Measurements from ENCODE around the gene GAB2.
"Not testable (repeated sequence)": the region's sequence is repeated elsewhere in the genome, so short reads cannot be mapped to it uniquely, and the experiment has no call there.

Gene GAB2

DNA sequence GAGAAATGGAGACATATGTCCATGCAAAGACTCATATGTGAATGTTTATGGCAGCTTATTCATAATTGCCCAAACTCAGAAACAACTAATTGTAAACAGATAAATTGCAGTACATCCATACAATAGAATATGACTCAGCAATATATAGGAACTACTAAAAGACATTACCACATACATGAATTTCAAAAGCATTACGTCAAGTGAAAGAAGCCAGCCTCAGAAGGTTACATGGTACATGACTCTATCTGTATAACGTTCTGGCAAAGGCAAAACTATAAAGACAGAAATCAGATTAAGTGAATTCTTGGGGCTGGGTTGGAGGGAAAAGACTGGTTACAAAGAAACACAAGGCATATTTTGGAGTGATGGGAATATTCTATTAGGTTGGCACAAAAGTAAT lies 236.4 kb downstream of the GAB2 start:
- DNase-seq (ENCODE audit: low read depth) = no peak

GRCh38 chr11:78180751-78181150 lies 236.9 kb downstream of the GAB2 start:
- no peak for DNase-seq (ENCODE audit: low read depth)

DNA sequence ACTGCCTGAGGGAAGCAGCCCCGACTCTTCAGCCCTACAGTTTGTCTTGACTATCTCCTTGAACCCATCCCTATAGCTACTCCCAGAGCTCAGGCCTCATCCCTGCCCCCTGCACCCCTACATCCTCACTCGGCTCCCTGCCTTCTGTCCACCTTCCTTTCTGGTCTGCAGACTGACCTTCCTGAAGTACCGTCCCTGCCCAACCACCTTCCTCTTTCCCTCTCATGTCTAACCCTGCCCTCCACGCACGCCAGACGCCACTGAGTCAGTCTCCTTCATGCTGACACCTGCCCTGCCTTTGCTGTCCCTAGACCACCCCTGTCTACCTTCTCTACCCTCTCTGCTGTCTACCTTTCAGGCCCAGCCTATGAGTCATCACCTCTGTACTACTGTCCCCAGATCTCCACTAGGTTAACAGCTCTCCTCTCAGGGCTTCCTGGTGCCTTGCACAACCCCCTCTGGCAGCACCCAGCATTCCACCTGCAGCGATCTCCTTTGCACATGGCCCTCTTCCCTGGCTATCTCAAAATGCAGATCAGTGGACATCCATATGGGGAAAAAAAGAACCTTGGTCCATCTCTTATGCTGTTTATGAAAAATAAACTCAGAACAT lies 238.1 kb downstream of the GAB2 start:
- DNase-seq (ENCODE audit: low read depth) = no peak

DNA sequence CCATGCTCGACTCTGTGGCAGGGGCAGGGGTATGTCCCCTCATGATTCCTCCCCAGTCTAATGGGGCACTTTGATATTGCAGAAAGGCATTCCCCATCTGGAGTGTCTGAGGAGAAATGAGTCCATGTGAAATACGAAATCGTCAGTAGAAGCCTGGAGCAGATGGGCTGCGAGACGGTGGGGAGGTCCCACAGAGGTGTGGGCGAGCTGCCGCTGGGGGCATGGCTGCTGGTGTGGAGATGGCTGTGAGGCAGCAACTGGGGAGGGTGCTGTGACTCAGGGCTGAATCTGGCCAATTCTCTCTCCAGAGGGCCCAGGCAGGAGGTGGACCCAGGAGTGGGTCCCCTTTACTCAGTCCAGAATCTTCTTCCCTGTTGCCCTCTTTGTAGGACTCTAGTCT lies 240.4 kb downstream of the GAB2 start:
- DNase-seq (ENCODE audit: low read depth) = no peak

DNA sequence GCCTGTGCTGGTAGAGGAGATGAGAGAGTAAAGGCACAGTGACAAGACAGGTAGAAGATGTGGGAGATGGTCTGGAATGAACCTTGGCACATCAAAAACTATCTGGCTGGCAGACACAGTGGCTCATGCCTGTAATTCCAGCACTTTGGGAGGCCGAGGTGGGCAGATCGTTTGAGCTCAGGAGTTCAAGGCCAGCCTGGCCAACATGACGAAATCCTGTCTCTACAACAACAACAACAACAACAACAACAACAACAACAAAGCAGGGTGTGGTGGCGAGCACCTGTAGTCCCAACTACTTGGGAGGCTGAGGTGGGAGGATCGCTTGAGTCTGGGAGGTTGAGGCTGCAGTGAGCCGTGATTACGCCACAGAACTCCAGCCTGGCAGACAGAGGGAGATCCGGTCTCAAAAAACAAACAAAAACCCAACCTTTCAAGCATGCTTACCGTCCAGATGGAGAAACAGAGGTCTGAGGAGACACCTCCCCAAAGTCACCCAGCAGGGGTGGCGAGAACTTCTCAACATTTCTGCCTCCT lies 240.9 kb downstream of the GAB2 start:
- no peak for DNase-seq (ENCODE audit: low read depth)

- DNase-seq (ENCODE audit: low read depth) = not testable (repeated sequence)
Measured at GRCh38 chr11:78175862-78176261, 241.8 kb downstream of the GAB2 start.

- DNase-seq (ENCODE audit: low read depth) = no peak
Measured at GRCh38 chr11:78171951-78172350, 245.7 kb downstream of the GAB2 start.

- no peak for DNase-seq (ENCODE audit: low read depth)
Measured at GRCh38 chr11:78170874-78171549, 246.6 kb downstream of the GAB2 start.

DNA sequence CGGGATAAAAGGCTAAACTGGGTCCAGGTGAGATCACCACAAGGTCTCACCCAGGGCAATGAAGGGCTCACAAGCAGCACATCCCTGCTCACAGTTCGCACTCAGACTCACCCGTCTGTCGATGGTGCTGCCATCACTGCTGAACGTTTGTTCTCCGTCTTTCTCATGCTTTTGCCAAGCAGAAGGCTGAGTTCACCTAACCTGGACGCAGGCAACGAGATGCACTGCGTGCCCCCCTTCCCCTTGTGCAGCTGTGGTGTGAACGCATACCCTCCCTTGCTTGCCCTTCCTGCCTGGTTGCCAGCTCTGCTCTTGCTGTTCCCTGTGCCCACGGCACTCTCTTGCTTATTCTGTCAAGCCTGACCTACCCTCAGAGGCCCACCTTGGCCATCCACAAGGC lies 247.2 kb downstream of the GAB2 start:
- DNase-seq (ENCODE audit: low read depth) = no peak

DNA sequence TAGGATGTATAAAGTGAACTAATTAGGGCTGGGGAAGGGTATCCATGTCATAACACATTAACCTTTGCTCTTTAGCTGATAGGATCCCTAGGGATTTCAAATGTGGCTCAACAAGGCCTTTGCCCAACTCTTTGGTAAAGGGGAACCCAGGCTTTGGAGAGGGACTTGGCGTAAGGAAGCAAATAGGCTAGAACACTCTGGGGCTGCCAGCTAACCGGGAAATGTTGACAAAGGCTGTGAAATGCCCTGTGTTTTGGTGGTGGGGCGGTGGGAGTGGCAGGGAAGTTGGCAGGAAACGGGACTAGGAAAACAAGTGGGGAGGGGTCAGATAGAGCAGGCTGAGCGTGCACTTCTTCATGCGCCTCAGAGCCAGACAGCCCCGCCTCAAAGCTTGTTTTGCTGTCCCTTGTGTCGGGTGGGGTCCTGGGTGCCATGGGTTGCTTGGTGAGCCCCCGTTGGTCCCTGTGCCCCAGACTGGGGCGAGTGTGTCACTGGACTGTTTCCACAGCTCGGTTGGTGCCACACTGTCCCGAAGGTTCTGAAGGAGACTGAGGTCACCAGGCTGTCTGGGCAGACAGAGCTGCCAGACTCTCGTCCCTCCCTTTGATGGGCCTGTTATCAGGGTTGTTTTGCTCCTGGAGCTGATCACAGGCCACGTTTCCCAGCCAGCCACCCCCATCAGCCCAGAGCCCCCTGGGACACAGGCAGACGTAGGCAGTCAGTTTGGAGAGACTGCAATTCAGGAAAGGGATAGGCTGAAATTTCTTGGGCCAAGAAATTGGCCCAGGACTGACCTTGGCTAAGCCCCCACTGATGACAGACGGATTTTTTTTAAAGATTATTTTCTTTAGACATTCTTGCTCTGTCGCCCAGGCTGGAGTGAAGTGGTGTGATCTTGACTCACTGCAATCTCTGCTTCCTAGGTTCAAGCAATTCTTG lies 248.8 kb downstream of the GAB2 start:
- DNase-seq (ENCODE audit: low read depth) = no peak

DNA sequence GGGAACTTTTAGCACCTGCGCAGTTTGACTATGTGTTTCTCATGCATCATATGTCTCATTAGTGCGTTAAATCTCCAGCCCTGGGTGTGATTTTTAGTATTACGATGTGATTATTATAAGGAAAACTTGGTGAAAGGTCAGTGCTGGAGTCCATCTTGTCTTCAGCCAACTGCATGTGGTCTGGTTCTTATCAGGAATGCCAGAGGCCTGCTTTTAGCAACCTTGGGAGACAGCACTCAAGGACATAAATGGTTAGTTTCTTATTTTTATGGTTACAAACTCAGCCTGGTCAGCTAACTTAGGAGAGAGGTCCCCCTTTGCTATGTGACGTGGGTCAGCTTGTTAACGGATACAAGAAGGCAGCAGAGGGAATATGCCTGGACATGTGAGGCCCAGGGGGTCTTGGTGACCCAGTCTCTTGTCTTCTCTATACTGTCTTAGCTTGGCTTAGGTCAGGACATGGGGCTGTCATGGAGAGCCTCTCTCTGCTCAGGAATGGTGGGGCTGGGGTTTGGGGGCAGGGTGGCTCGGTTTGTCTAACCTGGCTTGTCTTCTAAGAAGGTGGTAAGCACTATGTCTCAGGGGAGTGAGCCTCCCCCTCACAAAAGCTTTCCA lies 250.7 kb downstream of the GAB2 start:
- DNase-seq (ENCODE audit: low read depth) = no peak

Data from activated T-cell treated with anti-CD3 and anti-CD28 coated beads for 1 hour (primary cell).